Measurements from ENCODE around the gene FRMD8. TPM values are rescaled to one million over a fixed set of nuclear protein-coding genes. Genes with fewer than 3 reads are reported as not detected.

Gene FRMD8
- total and polyA plus RNA-seq, 2 of the 8 experiments (the other 6 are each of a cell fraction or from before 2014, with no cell fraction given): 15.0 to 19.2 TPM

- TF ChIP-seq MAX (IDR thresholded peaks at IDR 0.05): no peak
- no peak for TF ChIP-seq NRF1 (IDR thresholded peaks at IDR 0.05; ENCODE audit: low read depth, low read length)
- TF ChIP-seq SUZ12 (IDR thresholded peaks at IDR 0.05; ENCODE audit: low read length): no peak
- TF ChIP-seq KDM1A (IDR thresholded peaks at IDR 0.05; ENCODE audit: borderline replicate concordance, low read length): no peak
- TF ChIP-seq SRF (IDR thresholded peaks at IDR 0.05; ENCODE audit: low read depth, low read length): no peak
- TF ChIP-seq CBX8 (IDR thresholded peaks at IDR 0.05; ENCODE audit: borderline replicate concordance, low read depth, low read length): no peak
- no peak for TF ChIP-seq KDM4A (IDR thresholded peaks at IDR 0.05; ENCODE audit: low read depth, low read length, severe bottlenecking)
- TF ChIP-seq HDAC2 (IDR thresholded peaks at IDR 0.05; ENCODE audit: borderline replicate concordance in 1 of 2, low read depth in 2 of 2, low read length in 2 of 2): no peak
Measured at GRCh38 chr11:65446446-65447277, 60.2 kb downstream of the FRMD8 start (continued).

Data from H1 (cell line).